Activated CD4-positive, alpha-beta T cell treated with anti-CD3 and anti-CD28 coated beads, Interleukin-2, Interleukin-4, amounts not matched to agents 100 ng/mL and 50 ng/mL, durations not matched to agents 16 hours and 8 hours (primary cell): ENCODE measurements around the gene NEK1.

Experiments used
- DNase-seq: peaks from one replicate; pipeline ENCODE4 v3.0.0-alpha.2; 2020; ENCODE audit warnings: low spot score

The NEK1 gene

GRCh38 chr4:169611991-169612870 lies at the start of gene NEK1:
Gene NEK1 (minus strand): TSS chr4:169612583. CDS start chr4:169602630, 9,953 bp downstream.
- peak; percentile 91 for DNase-seq

DNA sequence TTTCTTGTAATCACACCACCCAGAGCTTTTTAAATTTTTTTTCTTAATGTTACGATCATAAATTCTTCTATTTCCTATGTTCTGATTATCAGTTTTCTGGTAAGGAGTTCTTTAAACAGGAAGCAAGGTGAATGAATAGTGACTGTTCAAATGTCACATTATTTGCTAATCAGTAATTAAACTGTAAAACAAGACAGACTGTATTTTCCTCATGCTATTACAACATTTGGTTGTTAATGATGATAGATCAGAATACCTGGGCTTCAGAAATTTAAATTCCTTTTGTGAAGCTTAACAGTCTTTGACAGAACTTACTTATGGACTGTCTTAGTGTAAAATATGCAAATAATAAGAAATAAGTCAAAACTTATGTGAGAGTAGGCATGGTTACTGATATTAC lies 49.4 kb upstream of the NEK1 start:
- no peak for DNase-seq

GRCh38 chr4:169660929-169661328 lies 48.5 kb upstream of the NEK1 start:
- DNase-seq: no peak

- DNase-seq: peak; percentile 92
Observed at GRCh38 chr4:169659716-169660670, 47.6 kb upstream of the NEK1 start.

DNA sequence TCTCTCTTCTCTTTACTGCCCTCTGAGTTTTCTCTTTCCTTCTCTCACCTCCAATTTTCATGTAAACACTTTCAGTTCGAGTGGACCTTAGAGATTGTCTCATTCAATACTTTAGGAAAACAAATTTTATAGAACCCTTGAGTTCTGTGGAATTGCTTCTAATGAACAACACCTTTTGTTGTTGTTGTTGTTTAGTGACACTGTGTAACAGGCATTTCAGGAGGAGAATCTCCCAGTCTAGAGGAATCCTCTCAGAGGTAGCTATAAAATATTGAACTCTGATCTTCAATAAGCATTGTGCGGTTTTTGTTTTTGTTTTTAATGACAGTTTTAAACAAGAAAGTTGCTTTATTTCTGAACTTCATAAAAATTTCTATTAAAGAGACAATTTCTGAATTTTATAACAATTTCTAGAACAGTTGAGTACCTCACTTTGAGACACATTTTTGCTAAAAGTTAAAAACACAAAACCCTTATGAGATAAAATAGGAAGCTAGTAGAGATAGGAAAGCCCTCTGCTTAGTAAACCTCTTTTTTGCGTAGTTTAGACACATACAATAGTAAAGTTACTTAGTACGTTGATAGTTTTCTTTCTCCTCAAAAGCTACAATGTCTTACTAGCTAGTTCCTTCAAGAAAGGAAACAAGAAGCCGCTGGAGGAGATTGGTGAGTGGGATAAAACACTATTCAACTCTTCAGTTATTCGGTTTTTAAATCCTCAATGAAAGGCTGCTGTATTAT lies 46.8 kb upstream of the NEK1 start:
- peak; percentile 9 for DNase-seq

- no peak for DNase-seq
Observed at GRCh38 chr4:169658196-169658595, 45.8 kb upstream of the NEK1 start.

DNA sequence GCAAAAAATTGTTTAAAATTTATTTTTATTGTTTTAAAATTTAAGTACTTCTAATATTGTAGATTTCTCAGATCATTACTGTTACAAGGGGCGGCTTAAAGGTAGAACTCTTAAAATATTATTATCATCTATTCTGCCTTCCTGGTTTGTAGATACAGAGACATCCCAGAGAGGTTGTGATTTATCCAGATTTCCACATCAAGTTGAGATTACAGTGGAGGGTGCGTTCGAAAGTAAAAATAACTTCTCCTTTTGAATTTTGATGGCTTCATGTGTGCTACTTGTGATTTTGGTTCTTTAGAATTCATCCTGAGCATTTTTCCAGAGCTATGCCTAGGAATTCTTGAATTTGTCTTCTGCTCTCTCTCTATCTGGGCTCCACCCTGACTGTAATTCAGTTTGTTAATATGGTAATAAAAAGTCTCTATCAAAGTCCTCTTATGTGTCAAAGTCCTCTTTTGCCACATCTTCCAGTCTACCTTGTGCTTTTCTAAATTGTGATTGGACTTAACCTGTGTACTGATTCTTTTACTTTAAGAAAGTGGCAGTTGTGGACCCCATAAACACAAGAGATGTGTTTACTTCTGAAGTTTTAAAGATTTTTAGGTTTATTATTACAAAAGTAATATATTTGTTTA lies 45.2 kb upstream of the NEK1 start:
- DNase-seq: no peak

DNA sequence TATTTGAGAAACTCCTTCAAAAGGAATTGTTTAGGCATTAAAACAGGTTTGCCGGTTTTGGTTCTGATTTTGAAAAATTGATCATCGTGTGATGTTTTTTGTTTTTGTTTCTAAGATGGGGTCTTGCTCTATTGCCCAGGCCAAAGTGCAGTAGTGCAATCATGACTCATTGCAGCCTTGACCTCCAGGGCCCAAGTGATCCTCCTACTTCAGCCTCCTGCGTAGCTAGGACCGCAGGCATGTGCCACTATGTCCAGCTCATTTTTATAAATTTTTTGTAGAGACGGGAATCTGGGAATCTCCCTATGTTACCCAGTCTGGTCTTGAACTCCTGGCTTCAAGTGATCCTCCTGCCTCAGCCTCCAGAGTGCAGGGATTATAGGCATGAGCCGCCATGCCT lies 43.0 kb upstream of the NEK1 start:
- DNase-seq: no peak

DNA sequence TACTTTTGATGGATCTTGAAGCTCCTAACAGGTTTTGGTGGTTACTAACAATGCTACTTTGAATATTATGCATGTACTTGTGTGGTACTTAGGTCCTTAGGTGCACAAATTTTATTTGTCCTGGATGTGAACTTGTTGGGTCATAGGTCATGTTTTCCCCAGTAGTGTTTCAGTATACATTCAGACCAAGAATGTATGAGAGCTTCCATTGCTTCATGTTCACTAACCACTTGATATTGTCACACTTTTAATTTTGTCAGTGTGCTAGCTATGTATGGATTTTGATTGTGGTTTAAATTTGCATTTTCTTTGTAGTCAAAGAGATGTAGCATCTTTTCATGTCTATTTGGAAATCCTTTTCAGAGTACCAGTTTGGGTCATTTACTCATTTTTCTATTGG lies 40.2 kb upstream of the NEK1 start:
- DNase-seq: no peak

DNA sequence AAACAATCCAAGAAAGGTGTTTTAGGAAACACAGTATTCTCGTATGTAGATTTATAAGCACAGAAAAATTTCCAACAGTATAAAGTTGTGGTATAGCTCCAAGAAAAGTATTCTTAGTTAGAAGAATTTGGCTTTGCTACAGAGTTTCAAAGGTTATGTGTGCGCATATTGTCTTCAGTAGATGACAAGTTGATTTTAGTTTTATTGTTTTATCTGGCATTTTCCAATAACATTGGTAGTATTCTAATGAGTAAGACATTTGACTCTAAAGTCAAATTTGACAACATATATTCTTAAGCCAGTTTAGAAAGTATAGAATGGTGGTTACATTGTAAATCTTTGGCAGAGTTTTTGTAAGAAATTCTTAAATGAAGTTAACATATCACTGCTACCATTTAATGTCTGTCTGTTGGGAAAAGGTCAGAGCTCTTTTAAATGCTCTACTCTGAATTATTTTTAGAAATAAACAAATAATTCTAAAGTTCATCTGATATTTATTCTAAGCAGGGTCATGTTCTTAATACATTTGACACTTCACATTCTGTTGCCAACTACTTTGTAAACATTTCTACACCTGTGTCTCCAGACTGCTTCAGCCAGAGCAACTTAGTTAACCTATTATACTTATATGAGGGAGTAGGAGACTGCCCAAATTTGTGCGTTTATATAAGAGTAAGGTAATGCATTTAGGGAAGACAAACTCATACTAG lies 38.0 kb upstream of the NEK1 start:
- DNase-seq: no peak

GRCh38 chr4:169649545-169650226 lies 37.3 kb upstream of the NEK1 start:
- no peak for DNase-seq

DNA sequence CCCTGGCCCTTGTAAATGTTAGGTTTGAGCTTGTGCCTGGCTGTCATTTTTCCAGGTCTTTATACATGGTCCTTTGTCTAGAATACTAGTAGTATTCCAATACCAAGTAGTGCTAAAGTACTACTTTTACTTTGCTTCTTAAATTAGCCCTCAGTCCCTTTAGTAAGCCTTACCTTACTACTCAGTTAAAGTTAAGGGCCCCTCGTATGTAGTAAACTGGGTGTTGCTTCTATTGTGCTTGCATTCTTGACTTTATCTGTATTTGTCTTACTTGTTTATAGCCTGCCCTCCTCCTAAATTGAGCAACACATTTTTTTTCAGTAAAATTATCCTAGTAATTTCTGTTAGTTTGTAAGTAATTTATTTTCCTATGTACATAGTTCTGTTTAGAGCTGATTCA lies 33.2 kb upstream of the NEK1 start:
- DNase-seq: no peak

GRCh38 chr4:169644802-169645201 lies 32.4 kb upstream of the NEK1 start:
- no peak for DNase-seq

DNA sequence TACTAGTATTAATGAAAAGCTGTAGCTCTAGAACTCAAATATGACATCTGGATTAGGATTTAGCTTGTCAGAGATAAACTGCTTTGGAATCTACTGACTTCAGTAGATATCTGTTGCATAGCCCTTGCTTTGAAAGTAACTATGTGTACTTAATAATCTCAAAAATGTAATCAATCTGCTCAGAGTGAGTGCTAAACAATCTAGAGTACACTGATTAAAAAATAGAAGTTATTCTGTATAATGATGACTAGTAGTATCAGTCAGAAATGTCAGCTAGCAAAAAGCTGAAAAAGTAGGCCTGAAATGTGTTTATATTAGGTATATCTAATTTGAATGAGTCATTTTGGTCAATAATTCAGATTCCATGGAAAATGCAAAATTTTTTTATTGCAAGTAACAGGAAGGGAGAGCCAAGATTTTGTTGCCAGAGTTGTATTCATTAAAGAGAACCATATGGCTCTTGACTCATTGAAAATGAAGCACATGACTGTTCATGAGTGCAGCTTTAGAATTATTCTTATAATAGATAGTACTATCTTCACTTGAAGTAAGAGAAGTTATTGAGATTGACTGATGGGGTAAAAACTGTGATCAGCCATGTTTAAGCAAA lies 28.0 kb upstream of the NEK1 start:
- no peak for DNase-seq

GRCh38 chr4:169634975-169635374 lies 22.6 kb upstream of the NEK1 start:
- DNase-seq: no peak

- no peak for DNase-seq
Observed at GRCh38 chr4:169632896-169633295, 20.5 kb upstream of the NEK1 start.

DNA sequence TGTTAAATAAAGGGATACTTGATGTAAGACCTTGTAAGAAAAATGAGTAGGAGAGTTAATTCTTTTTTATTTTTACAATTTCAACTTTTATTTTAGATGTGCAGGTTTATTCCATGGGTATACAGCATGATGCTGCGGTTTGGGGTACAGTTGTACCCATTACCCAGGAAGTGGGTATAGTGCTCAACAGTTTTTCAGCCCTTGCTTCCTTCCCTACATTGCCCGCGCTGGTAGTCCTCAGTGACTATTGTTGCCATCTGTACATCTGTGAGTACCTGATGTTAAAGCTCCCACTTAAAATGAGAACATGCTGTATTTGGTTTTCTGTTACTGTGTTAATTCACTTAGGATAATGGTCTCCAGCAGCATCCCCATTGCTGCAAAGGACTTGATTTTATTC lies 17.7 kb upstream of the NEK1 start:
- DNase-seq: no peak

DNA sequence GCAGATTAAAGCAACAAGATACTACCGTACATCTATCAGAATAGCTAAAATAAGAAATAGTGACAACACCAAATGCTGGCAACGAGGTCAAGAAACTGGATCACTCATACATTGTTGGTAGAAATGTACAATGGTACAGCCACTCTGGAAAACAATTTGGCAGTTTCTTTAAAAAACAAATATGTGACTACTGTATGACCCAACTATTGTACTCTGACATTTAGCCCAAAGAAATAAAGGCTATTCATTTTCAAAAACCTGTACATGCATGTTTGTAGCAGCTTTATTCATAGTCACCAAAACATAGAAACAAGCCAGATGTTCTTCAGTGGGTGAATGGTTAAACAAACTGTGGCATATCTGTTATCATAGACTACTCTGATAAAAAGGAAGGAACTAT lies 16.2 kb upstream of the NEK1 start:
- no peak for DNase-seq

GRCh38 chr4:169627307-169627706 lies 14.9 kb upstream of the NEK1 start:
- no peak for DNase-seq
